ENCODE data around the gene CFD. TPM values are rescaled to one million over a fixed set of nuclear protein-coding genes. Genes with fewer than 3 reads are reported as not detected.
"Not testable (repeated sequence)": the region's sequence is repeated elsewhere in the genome, so short reads cannot be mapped to it uniquely, and the experiment has no call there.

CFD gene
- total RNA-seq, 1 experiment from 2014 or later = 9.2 TPM

GRCh38 chr19:885536-886224, 26.2 kb downstream of the CFD start:
- no peak for DNase-seq (ENCODE audit: extremely low read depth, low read depth)

GRCh38 chr19:887072-887471, 27.6 kb downstream of the CFD start:
- DNase-seq (ENCODE audit: extremely low read depth, low read depth) = no peak

GRCh38 chr19:887599-887998, 28.1 kb downstream of the CFD start:
- no peak for DNase-seq (ENCODE audit: extremely low read depth, low read depth)

- DNase-seq (ENCODE audit: extremely low read depth, low read depth) = no peak
These were observed 29.3 kb downstream of the CFD start for GRCh38 chr19:888581-889385.

- no peak for DNase-seq (ENCODE audit: extremely low read depth, low read depth)
These were observed 30.3 kb downstream of the CFD start for GRCh38 chr19:889662-890295.

- no peak for DNase-seq (ENCODE audit: extremely low read depth, low read depth)
These were observed 31.4 kb downstream of the CFD start for GRCh38 chr19:890831-891230.

GRCh38 chr19:891421-892200, 32.1 kb downstream of the CFD start:
- DNase-seq (ENCODE audit: extremely low read depth, low read depth) = not testable (repeated sequence)

GRCh38 chr19:892243-892893, 32.9 kb downstream of the CFD start:
- DNase-seq (ENCODE audit: extremely low read depth, low read depth) = no peak

GRCh38 chr19:892894-893689, 33.6 kb downstream of the CFD start, which contains the start of the genes MED16 and RNU6-9:
MED16 (minus strand) TSS chr19:893187; CDS start chr19:891131, 2,056 bp downstream.
RNU6-9 (plus strand) TSS chr19:893484.
- DNase-seq (ENCODE audit: extremely low read depth, low read depth) = peak; percentile 87

GRCh38 chr19:896434-896833, 37.0 kb downstream of the CFD start:
- no peak for DNase-seq (ENCODE audit: extremely low read depth, low read depth)

- DNase-seq (ENCODE audit: extremely low read depth, low read depth) = no peak
These were observed 37.5 kb downstream of the CFD start for GRCh38 chr19:896999-897398.

GRCh38 chr19:897442-898039, 38.1 kb downstream of the CFD start:
- no peak for DNase-seq (ENCODE audit: extremely low read depth, low read depth)

GRCh38 chr19:898663-899062, 39.2 kb downstream of the CFD start:
- DNase-seq (ENCODE audit: extremely low read depth, low read depth) = no peak

GRCh38 chr19:899336-900042, 40.0 kb downstream of the CFD start:
- no peak for DNase-seq (ENCODE audit: extremely low read depth, low read depth)

- DNase-seq (ENCODE audit: extremely low read depth, low read depth) = no peak
These were observed 40.5 kb downstream of the CFD start for GRCh38 chr19:900043-900301.

GRCh38 chr19:900302-901111, 41.0 kb downstream of the CFD start:
- DNase-seq (ENCODE audit: extremely low read depth, low read depth) = no peak

GRCh38 chr19:901216-902092, 42.0 kb downstream of the CFD start:
- no peak for DNase-seq (ENCODE audit: extremely low read depth, low read depth)

Data from NCI-H460 (cell line).